GM08714 (cell line): ENCODE measurements around the gene ZNF324.
"Not testable (repeated sequence)": the region's sequence is repeated elsewhere in the genome, so short reads cannot be mapped to it uniquely, and the experiment has no call there.

Source experiments
- H3K4me3 ChIP-seq: fragments of 200-500 bp; sonication (Bioruptor generic); 2 replicates; pipeline ENCODE4 v1.5.1; 2014; ENCODE audit warnings: mild to moderate bottlenecking, low read length, inconsistent platforms
- ZNF274 ChIP-seq: IDR thresholded peaks from 2 replicates; pipeline ENCODE4 v1.6.1; 2012; ENCODE audit warnings: mild to moderate bottlenecking, low read depth, low read length

The ZNF324 gene

DNA sequence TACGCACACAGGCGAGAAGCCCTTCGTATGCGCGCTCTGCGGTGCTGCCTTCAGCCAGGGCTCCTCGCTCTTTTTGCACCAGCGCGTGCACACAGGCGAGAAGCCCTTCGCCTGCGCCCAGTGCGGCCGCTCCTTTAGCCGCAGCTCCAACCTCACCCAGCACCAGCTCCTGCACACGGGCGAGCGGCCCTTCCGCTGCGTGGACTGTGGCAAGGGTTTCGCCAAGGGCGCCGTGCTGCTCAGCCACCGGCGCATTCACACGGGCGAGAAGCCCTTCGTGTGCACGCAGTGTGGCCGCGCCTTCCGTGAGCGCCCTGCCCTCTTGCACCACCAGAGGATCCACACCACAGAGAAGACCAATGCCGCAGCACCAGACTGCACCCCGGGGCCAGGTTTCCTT lies 10.8 kb upstream of the ZNF324 start:
- no peak overlapping the region for H3K4me3 ChIP-seq
- TF ChIP-seq ZNF274, result no peak

DNA sequence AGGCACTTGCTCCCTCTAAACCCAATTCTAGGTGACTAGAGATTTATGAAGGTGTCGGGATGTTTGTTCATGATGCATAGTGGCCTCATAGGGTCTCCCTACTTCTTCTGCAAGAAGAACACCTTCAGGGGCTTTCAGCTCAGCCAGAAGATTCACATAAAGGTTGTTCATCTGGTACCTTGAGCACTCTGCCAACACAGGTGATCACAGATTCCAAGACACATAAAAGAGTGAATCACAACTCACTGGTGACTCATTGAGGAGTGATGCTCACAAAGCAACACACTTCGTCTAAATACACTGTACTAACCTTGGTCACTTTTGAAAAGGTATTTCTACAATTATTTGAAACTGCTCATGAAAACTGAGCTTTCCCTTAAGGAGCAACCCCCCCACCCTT lies 6.8 kb upstream of the ZNF324 start:
- TF ChIP-seq ZNF274, result no peak
- H3K4me3 ChIP-seq, result no peak overlapping the region

DNA sequence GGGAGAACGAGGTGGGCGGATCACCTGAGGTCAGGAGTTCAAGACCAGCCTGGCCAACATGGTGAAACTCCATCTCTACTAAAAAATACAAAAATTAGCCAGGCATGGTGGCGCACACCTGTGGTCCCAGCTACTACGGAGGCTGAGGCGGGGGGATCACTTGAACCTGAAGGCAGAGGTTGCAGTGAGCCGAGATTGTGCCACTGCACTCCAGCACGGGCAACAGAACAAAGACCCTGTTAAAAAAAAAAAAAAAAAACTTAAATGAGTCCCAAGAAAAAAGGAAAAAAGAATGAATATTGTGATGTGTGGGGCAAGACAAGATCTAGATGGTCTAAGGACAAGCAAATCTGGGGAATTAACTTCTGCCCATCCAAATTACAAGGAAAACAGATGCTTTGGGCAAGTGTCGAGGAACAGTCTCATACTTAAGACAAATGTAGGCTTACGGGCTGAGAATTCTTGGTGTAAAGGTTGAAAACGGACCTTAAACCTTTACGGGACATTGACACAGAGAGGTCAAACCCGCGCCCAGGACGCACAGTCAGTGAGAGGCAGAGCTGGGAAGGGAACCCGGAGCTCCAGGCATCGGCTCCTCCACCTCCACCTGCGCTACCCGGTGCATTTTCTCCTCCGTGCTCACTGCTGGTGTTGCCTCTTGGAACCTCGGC lies 656 bp upstream of the ZNF324 start:
- peak overlapping the region; percentile 54; the same call in 1 of the 2 replicates for H3K4me3 ChIP-seq
- TF ChIP-seq ZNF274, result no peak

DNA sequence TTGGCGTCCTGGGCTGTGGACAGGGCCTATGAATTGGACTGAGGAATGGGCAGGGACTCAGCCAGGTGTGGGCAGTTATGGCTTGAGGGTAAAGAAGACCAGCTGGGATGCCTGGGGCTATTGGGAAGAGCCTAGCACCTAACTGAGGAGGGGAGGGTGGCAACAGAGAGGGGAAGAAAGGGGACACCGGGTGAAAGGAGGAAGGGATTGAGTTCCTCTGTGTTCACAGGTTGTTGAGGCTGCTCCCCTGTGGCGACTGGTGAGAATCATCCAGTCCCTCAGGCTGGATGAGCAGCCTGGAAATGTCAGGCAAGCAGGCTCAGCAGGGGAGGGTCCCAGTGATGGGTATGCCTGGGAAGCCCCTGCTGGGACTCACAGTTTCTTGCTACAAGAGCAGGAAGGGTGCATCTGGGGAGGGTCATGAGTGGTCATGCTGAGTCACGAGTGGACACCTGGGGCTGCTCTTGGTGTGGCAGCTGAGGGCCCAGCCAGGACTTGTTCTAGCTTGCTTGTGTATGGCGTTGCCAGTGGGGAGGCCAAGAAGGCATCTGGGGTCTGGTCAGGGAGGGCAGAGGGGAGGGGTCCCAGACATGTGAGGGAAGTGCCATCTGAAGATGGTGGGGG lies 1.4 kb downstream of the ZNF324 start:
- TF ChIP-seq ZNF274, result no peak
- H3K4me3 ChIP-seq, result peak overlapping the region; percentile 17; the same call in 1 of the 2 replicates

DNA sequence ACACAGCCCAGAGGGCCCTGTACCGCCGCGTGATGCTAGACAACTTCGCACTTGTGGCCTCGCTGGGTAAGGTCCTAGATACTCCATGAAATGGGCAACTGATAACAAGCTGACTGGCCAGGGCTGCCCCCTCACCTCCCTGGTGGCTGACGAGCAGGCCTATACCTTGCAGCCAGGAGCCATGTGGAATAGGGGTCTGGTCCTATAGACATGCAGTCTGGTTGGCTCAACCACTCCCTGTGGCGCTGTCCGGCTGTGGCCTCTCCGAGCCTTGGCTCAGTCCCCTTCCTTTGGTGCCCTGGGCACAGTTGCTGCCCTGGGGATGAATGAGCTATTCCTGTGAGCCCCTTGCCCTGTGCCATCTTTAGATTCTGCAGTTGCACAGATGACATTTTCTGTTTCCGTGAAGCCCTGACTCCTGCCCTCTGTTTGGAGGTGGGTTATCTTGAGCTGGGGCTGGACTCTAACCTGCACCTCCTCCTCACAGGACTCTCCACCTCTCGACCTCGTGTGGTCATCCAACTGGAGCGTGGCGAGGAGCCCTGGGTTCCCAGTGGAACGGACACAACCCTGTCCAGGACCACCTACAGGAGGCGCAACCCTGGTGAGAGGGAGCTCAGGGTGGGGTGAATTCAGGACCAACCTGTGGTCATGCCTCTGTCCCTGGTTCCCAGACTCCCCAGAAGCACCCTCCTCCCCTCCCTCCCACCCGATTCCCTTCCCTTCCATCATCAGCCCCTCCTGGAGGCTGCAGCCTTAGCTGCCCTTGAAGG lies 2.5 kb downstream of the ZNF324 start:
- no peak for TF ChIP-seq ZNF274
- H3K4me3 ChIP-seq, result no peak overlapping the region

DNA sequence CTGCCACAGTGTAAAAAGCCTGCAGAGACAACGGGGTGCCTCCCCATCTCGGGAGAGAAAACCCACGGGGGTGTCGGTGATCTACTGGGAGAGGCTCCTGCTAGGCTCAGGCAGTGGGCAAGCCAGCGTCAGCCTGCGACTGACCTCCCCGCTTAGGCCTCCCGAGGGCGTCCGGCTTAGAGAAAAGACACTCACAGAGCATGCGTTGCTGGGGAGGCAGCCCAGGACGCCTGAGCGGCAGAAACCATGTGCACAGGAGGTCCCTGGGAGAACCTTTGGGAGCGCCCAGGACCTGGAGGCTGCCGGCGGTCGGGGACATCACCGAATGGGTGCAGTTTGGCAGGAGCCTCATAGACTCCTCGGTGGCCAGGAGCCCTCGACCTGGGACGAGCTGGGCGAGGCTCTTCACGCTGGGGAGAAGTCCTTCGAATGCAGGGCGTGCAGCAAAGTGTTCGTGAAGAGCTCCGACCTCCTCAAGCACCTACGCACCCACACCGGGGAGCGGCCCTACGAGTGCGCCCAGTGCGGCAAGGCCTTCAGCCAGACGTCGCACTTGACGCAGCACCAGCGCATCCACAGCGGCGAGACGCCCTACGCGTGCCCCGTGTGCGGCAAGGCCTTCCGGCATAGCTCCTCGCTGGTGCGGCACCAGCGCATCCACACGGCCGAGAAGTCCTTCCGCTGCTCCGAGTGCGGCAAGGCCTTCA lies 4.1 kb downstream of the ZNF324 start:
- not testable (repeated sequence) for H3K4me3 ChIP-seq

DNA sequence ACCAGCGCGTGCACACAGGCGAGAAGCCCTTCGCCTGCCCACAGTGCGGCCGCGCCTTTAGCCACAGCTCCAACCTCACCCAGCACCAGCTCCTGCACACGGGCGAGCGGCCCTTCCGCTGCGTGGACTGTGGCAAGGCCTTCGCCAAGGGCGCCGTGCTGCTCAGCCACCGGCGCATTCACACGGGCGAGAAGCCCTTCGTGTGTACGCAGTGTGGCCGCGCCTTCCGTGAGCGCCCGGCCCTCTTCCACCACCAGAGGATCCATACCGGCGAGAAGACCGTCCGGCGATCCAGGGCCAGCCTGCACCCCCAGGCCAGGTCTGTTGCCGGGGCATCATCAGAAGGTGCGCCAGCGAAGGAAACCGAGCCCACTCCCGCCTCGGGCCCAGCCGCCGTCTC lies 4.9 kb downstream of the ZNF324 start:
- H3K4me3 ChIP-seq, result no peak overlapping the region
- no peak for TF ChIP-seq ZNF274

DNA sequence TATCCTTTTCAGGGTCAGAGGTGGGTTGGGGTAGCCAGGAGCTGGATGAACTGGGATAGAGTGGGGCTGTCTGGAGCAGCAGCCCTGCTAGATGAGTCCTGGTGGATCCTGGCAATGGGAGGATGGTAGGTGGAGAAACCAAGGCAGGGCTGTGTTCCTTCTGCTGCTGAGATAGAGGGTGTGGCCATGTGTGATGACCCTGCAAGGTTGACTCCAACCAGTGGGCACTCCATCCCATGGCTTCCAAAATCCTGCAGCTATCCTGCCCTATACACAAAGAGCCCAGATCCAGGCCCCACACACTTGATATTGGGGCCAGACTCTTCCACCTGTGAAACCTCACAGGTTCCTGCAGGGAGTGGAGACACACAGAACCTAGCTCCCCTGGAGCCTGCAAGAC lies 6.9 kb downstream of the ZNF324 start:
- no peak overlapping the region for H3K4me3 ChIP-seq
- no peak for TF ChIP-seq ZNF274

DNA sequence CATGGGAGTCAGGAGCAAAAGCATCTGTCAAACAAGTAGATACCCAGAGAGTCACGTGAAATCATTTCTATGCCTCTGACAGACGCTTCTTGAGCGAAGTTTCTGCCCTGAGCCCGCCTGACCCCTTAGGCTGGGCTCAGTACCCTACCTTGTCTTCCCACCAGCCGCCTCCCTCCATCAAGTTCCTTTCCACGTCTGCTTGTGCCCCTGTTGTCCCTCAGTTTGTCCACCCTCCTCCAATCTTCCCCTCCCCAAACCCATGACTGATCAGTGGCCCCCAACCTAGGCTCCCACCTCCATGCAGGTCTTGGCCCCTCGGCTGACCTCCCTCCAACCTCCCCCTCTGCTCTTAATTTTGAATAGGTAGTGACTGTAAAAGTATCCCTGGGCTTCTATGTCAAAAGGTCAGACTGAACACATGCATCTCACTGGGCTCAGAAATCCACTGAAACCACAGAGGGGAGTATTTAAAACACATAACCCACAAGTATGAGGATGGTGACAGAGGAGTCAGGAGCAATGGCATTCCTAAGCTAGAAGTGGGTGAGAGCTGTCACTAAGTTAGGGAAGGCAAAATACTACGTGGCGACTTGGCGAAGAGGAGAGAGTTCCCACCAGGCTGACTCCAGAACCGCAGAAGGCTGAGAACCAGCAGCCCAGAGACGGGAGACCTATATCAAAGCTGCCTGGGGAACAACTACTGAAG lies 7.6 kb downstream of the ZNF324 start:
- TF ChIP-seq ZNF274, result no peak
- no peak overlapping the region for H3K4me3 ChIP-seq

DNA sequence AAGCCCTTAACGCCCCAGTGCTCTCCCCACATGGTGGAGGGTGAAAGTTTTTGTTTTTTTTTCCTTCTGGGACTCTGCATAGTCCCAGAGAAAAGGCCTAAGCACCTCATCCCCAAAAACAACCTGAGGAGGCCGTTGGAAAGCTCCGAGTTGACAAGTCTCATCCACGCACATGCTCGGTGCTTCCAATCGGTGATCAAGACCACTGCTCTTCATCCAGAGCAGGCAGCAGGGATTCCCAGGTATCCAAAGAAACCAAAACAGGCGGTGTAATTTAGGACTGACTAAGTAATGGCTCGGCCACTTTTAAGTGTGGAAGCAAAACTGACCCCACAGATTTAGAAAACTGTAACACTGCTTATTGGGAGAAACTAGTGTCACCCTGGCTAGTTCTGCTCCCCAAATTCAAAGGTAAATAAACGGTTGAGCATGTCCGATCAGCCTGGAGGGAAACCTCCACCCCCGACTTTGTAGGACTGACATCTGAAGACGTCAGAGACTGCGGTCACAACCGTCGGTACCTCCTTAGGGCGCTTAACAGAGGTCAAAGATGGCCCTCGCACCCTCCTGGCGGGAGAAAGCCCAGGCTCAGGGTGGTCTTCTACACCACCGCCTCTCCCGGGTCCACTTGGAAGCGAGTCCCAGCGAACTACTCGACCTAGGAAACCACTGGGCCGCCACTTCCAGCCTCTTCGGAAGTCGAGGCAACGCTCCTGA lies 8.3 kb downstream of the ZNF324 start:
- TF ChIP-seq ZNF274, result no peak
- peak overlapping the region; percentile 85; the same call in 1 of the 2 replicates for H3K4me3 ChIP-seq

DNA sequence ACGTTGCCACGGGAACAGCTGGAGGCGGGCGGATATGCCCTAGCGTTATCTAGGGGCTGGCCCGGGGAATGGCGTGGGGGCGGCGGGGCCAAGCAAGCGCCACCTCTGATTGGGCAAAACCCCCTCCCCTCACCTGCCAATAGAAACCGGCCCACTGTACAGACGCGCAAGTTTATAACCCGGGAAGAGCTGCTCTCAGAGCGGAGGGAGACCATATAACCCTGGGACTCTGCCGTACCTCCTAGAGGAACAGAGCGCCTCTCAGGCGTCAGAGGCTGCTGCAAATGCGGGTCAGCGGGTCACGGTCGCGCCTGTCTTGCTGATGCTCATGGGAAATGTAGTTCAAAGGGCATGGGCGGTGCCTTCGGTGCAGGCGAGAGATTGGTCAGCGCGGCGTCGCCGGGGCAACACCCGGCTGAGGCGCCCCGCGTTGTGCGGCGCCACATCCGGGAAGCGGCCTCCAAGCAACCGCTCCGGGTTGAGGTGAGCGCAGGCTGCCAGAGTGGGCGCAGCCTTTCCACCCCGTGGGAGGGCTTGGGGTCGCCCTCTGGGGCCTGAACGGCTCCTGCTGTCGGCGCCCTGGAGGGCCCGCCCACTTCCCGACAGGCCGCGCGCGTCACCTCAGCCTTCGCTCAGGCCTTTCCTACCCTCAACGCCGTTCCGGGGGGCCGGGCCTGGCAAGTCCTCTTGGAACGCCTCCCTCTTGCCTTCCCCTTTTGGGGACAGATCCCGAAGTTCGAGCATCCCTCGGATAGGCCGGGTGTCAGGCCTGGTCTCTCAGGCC lies 9.0 kb downstream of the ZNF324 start, which contains the start of gene ZNF446:
ZNF446 (plus strand) TSS at position 639 of the 784 bp plus-strand sequence. CDS start 867 bp downstream, outside the sequence.
- peak within 1 kb of the TSS; percentile 85 for H3K4me3 ChIP-seq
- no peak for TF ChIP-seq ZNF274

DNA sequence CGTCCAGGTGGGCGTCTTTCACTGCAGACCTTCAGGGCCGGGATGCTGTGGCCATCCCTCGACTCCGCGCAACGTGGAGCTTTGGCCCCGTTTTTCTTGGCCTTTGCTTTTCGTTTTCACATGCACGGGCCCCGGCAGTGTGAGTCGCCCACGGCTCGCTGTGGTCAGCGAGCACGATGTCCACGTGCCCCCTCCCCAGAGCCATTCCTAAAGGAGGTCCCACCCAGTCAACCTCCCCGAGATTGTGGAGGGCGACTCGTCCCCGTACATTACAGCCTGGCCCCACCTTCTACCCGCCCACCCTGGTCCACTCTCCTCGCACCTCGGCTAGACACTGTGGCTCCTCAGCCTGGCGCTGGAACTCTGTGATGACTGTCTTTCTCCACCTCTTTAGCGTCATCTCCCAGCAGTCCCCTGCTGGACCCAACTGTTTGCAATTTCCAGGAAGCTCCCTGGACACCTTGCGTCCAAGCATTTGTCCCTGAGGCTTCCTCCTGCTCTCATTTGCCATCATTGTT lies 9.7 kb downstream of the ZNF324 start:
- TF ChIP-seq ZNF274, result no peak
- peak overlapping the region; percentile 85 for H3K4me3 ChIP-seq
